Occipital lobe (tissue), 2 donors: Measurements from ENCODE around the gene SNX33. TPM values are rescaled to one million over a fixed set of nuclear protein-coding genes. Genes with fewer than 3 reads are reported as not detected.
"Not testable (repeated sequence)": the region's sequence is repeated elsewhere in the genome, so short reads cannot be mapped to it uniquely, and the experiment has no call there.

Experiments
- DNase-seq: peaks from one replicate; lab custom pipeline; 2025; lab: John Stamatoyannopoulos, UW
- total RNA-seq: library from RNA; depleted of rRNA; stranded (reverse); fragments of >200 nt; gene quantifications from one replicate; pipeline ENCODE4 v1.2.3, GENCODE V29; 2014

SNX33 gene
- total RNA-seq, 1 donor from 2014 or later: 1.4 TPM

DNA sequence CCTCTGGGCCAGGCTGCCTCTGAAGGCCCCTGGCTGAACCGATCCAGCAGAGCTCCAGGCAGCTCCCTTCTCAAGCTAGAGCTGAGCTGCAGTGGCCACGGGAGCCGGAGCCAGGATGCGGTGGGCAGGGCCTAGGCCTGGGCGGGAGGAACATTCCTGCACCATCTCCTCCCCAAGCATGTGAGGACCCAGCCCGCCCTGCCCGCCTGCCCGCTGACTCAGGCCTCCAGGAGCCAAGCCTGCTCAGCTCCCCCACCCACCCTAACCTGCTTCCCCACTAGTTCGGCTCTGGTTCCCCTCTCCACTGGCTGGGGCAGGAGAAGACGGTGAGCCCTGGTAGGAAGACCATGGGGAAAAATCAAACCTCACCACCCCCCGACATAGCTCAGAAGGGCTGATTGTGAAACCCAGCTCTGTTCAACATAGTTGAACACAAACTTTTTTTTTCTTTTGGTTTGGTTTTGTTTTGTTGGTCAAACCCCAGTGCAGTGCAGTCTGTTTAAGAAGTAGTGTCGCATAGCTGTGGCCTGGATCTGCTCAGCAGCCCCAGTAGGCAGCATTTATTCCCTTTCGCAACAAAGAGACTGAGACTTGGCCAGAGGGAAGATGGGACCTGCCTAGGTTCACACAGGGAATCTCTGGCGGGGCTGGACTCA, 13.5 kb downstream of the SNX33 start:
- no peak for DNase-seq

DNA sequence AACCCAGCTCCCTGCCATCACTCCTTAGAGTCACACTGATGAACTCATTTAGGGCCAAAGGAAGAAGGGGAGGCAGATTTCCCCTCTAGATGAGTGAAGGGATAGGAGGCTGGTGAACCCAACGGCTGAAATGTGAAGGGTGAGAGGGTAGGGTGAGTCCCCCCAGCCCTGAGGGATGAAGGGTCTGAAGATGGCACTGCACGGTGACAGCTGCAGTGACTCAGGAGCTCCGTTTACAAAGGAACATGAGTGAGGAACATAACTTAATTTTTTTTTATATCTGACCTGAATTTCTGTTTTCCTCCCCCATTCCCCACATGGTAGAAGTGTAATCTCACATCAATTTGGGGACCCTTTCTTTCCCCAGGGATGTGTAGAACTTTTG, 14.0 kb downstream of the SNX33 start:
- no peak for DNase-seq

DNA sequence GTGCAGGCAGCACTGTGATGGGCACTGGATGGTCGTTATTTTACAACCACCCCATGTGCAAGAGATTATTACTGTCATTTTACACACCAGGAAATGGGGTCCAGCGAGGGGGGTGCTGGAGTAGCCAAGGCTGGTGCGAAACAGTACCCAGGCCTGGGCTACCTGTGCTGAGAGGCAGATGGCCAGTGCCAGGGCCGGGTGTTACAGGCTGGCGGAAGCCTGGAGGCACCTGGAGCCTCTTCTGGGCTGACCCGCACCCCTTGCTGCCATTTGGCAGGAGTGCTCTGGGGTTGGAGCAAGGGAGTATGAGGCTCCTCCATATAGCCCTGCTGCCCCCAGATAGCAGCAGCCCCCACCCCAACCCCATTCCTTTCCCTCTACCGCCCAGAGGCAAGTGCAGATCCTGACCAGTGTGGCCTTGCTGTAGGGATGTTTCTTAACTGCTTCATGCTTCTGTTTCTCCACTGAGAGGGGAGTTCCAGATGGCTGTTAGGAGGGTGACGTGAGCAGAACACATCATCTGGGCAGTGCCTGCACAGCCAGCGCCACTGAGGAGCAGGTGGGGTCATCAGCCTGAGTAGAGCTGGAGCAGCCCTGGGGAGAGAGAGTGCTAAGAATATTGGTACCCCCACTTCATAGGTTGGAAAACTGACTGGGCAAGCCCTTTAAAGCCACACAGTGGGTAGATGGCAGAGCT, 15.3 kb downstream of the SNX33 start:
- no peak for DNase-seq

DNA sequence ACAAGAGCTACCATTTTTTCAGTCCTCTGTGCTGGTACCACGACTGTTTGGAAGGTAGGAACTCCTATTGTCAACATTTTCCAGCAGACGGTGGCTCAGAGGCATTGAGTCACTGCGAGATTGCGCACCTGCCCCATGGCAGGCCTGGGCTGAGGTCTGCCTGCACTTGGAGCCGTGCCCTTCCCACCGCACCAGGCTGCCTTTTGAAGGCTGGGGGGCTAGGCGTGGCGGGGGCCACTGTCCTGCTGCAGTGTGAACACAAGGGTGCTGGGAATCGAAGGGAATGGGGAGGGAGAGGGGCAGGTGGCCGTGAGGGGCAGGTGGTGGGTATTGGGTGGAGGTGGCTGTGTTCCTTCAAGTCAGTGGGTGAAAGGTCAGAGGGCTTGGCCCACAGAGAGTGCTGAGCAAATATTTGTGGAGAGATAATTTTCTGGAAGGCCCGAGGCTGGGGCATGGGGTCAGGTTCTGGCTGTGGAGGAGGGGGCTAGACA, 16.3 kb downstream of the SNX33 start:
- no peak for DNase-seq

DNA sequence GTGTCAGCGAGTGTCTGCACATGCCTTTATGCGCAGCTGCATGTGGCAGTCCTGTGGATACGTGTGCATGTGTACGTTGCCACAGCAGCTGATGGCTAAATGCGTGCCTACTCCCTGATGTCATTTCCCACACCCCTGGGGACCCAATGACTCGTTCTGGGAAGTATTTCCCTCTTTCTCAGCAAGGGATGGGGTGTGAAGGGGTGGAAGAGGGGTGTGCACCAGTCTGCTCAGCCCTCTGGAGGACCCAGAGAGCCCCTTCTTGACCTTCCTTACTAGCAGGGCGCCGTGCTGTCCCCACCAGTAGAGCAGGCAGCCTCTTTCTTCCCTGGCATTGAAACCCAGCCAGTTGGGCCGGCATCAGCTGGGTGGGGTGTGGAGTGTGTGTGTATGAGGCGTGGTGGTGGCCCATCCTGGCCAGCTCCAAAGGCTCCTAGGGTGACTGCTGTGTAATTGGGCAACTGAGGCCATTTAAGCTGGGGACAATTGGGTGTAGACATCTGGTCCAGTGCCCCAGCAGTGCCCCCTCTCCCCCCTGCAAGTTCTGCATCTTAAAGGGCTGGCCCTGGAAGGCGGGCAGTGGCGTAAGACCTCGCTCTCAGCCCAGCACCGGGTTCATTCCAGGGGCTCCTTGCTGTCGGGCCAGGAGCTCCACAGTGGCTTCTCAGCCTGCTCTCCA, 19.2 kb downstream of the SNX33 start:
- no peak for DNase-seq

DNA sequence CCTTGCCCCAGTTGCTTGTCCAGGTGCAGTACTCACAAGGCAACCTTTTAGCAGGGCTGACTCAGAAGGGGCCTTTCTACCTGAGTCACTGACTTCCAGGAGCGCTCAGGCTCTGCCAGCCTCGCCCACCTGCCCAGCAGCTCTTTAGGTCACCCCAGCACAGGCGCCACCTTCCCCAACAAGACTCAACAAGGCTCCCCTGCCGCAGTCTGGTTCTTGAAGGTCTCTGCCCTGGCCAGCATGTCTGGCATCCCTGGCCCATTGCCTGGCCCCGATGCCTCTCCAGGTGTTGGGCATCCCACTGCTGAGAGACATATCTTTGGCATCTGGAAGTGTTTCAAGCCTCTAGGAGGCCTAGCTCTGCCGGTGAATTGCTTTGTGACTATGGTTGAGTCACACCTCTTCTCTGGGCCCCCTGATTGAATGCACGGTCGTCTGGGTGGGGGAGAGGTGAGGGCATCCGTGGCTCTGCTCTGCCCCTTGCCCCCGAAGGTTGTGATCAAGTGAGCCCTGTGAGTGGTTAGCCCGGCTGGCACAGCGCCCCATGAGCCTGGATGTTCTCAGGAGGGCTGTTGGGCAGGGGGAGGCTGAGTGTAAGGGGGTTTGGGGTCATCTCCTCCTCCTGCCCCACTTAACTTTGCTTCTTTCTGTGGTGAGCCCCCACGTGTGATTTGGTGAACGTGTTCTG, 21.6 kb downstream of the SNX33 start:
- DNase-seq: no peak

DNA sequence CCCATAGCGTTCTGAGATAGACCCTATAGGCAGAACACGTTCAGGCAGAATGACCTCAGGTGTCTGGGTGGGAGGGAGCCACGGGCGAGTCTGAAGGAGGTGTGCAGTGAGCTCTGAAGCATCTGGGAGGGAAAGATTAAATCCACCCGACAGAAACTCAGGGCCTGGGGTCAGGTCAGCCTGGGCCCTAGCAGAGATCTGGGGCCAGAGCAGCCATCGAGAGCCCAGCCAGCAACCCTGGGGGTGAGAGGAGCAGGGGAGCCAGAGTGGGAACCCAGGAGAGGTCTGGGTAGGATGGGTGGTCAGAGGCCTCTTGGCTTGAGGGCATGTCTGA, 22.1 kb downstream of the SNX33 start:
- no peak for DNase-seq

DNA sequence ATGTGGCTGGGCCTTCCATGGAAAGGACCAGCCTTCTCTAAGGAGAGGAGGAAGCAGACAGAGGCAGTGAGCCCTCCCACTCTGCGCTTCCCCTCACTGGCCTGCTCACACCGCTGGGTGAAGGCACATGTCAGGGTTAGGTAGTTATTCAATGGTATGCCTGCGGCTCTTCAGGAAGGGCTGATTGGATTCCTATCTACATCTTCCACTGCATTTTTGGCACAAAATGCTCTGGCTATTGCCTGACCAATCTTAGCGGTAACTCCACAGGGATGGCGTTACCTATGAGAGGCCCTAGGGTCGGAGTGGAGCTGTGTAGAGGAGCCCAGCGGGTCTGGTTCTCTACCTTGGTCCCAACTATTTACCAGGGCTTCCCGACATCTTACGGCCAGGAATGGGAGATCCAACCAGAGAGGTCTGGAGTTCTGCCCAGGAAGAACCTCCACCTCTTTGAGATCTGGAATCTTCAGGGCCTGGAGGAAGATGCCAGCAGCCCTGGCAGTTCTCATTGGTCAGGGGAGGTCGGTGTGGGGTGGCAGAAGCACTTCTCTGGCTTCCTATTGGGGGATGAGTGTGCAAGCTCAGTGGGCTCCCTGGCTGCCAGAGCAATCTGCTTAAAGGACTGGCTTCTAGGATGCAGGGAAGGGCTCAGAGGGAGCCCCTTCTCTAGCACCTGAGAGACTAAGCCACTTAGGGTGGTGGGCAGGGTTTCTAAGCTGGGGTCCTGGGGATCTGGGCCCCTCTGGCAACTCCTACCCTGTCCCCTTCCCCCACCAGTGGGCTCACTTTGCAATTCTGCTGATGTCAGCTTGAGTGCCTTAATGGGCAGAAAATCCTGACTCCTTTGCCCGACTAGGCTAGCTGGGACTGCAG, 24.3 kb downstream of the SNX33 start:
- no peak for DNase-seq

DNA sequence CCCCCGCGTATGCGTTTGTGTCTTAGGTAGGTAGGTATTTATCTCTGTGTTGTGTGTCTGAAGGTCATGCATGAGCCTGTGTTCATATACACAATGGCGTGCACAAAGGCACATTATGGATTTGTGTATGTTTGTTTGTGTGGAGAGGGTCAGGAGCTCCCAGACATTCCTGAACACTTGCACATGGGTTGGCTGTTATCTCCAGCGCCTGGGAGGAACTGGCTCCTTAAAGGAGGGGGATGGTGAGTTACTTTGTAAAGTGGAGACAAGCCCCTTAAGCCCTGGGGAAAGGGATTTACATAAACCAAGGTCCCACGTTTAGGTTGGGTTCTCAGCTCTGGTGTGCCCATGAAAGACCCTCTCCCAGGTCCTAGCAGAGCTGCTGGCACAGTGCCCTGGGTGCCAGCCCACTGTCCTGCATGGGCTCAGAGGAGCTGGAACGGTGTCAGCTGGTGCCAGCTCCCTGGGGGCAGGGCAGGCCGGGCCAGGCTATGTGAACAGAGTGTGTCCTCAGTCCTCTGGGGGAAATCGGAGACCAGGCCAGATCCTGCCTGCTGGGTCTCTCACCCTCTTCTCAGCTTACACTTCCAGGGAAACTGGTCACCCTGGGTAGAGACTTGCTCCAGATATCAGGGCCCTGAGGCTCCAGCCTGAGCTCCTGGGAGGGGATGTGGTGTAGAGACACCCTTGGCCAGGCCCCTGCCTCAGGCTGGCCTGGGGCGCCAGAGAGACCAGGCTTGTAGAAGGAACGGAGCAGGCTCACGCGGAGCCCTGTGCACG, 25.1 kb downstream of the SNX33 start:
- no peak for DNase-seq

DNA sequence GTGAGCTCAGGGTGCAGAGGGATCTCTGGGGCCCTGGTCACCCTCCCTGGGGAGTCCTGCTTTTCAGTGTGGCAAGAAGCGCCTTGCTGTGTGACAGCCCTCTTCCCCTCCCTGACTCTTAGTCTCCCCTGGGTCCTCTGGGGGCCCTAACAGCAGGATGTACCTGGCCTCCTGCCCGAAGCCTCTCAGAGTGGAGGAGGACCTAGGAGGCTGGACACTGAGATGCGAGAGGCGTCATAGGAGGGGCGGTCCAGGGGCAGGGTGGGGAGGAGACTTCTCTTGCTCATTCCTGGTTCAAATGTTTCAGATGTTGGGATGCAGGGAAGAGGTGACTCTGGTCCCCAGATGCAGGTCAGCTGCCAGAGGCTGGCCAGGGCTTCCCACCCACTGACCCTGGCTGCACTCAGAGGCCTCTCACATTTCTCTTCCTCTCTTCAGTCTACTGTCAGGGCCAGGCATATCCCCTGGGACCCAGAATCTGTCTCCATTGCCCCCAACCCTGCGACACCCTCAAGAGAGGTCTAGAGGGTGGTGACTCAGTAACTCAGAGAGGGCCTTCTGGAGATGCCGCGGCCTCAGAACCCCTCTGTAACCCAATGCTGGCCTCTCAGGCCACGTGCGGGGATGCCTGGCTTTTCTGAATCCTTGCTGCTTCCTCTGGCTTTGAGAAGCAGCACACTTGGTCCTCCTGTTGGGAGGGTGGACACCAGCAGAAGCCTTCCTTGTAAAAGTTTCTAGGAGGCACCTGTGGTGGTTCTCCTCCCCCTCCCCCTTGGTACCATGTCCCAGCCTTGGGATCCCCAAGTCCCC, 25.9 kb downstream of the SNX33 start:
- DNase-seq: no peak

DNA sequence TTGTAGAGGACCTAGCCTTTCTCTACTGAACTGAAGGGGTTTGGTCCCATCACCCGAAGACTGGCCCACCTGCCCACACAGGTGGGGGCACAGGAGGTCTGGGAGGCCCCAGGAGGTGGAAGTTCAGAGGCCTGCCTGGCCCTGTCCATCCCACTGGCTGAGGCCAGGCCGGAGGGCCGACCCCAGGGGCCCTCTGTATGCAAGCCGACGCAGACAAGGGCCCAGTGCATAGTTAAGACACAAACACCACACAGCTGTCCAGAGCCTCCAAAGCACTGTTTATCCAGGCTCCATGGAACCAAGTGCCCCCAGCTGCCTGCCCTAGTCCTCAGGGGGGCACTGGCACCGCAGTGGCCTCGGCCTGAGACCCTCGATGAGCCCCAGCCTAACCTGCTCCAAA, 26.7 kb downstream of the SNX33 start:
- no peak for DNase-seq

DNA sequence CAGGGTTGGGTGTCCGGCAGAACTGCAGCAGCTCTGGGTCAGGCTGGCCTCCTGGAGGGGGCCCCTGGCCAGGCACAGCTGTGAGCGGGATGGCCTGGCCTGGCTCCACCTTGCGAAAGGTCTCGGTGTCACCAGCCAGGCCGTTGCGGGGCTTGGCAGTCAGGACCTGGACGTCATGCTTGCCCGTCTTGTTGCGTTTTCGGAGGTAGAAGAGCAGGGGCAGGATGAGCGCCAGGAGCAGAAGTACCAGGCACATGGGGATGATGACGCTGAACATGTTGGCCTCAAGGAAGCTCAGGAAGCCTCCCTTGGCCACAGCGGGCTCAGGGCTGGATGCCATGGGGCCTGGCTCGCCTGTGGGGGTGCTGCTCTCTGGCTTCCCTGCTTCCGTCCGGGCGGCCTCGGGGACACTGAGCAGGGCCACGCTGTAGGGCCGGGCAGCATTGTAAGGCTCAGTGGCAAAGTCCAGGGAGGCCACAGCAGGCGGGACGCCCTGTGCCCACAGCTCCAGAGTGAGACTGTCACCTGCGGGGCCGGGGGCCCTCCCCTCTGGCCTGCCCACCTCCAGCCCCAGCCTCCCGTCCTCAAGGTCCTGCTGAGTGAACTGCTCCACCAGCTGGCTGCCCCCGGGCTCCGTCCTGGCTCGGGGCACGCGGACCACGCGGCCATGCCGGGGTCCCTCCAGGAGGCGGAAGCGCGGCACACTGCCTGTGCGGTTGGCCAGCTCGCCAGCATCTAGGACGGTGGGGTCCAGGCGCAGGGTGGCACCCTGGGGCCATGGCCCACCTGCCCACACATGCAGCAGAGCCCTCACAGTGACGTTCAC, 28.1 kb downstream of the SNX33 start:
- no peak for DNase-seq

DNA sequence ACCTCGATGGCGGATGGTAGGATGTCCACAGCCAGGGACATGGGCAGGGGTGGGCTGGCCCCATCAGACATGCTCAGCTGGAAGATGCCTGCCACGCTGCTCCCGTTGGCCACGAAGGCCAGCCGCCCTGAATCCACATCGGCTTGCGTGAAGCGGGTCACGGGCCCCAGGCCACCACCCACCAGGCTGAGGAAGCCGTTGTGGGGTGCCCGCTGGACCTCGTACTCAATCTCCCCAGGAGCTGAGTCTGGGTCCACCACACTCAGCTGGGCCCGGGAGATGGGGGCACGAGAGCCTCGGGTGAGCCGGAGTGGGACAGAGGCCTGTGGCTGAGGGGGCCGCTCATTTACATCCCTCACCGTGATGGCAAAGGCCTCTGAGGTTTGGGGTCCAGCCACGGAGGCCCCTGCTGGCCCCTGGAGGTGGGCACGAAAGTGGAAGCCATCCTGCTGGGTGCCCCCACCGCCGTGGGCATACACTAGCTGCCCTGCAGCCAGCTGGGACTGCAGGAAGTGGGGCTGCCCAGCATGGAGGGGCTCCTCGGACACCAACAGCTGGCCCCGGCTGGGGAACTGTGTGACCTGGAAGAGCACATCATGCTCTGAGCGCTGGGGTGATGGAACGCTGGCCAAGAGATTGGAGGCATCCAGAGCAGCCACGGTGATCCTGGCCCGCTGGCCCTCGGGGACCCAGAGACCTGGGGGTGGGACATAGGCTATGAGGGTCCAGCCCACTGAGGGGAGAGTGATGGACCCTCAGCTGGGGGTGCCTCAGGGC, 29.2 kb downstream of the SNX33 start:
- no peak for DNase-seq

DNA sequence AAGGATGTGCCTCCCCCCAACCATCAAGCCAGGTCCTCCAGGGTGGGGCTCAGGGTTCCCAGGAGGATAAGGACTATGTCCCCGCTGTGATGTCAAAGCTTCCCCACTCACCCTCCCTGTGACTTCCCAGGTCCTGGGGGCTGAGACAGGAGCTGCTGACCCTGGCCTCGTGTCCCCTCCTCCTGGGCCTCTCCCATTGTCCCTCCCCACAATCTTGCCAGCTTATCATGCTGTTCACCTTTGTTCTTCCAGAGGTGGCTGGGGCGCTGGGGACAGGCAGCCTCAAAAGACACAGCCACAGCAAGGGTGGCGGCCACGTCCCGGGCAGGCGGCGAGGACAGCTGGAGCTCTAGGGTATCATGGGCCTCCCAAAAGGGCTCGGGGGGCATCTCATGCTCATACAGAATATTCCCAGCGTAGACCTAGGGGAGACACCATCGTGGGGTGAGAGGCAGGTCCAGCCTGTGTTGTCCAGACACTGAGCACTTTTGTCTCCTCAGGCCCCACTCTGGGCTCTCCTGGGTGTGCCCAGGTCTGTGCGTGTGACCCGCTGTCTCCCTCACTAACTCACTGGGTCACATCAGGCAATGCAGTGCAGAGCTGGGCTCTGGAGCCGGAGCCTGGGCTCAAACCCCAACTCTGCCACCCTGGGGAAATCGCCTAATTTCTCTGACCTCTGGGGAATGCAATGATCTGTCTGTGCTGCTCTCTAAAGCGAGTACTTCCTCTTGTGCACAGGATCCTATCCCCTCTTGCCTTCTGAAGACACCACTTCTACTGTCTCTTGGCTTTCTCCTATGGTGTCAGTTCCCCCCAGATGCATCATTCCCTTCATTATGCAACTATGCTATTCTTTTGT, 30.0 kb downstream of the SNX33 start:
- DNase-seq: no peak

DNA sequence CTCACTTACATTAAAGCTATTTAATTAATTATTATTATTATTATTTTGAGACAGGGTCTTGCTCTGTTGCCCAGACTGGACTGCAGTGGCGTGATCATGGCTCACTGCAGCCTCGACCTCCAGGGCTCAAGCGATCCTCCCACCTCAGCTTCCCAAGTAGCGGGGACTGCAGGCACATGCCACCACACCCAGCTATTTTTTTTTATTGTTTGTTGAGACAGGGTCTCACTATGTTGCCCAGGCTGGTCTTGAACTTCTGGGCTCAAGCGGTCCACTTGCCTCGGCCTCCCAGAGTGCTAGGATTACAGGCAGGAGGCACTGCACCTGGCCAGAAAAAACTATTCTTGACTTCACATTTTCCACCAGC, 30.6 kb downstream of the SNX33 start:
- not testable (repeated sequence) for DNase-seq

DNA sequence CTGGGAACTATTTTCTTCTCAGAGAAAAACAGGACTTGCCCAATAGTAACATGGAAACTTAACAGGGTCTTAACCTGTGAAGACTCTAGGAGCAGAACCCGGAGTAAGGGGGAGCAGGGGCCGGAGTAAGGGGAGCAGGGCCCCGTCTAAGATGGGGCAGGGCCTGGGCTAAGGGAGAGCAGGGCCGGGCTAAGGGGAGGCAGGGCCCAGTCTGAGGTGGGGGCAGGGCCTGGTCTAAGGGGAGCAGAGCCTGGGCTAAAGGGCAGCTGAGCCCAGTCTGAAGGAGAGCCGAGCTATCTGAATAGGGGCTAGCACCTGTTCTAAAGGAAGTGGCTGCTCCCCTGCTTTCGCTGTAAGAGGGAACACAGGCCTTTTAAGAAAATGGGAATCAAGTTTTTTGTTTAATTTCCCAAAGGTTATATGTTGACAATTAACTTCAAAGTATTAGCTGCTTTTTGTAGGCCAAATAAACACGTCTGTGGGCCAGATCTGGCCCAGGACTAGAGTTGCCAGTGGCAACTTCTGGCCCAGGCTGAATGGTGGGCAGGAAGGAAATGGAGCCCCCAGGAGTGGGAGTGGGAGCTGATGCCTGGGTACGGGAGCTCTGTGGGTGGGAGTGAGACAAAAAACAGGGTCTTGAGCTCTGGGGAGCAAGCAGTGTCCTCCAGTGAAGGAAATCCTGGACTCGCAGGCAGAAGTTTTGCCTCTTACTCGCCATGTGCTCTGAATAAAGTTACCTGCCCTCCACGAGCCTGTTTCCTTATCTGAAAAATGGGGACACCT, 32.5 kb downstream of the SNX33 start:
- DNase-seq: no peak
